Peyer's patch (tissue), 4 donors: ENCODE data around the gene AP5M1. TPM values are rescaled to one million over a fixed set of nuclear protein-coding genes. Genes with fewer than 3 reads are reported as not detected.
"Not testable (repeated sequence)": the region's sequence is repeated elsewhere in the genome, so short reads cannot be mapped to it uniquely, and the experiment has no call there.

ENCODE experiments used
- DNase-seq, 3 donors: peaks; one replicate each; pipeline ENCODE4 v3.0.0-alpha.2; 2017 to 2019
- H3K27ac ChIP-seq, 4 donors: fragments of 200-600 bp; sonication (generic); one replicate each; pipeline ENCODE4 v1.5.1; 2016 to 2019
- H3K27me3 ChIP-seq, 2 donors: fragments of 200-600 bp; sonication (generic); one replicate each; pipeline ENCODE4 v1.5.1; 2019
- H3K36me3 ChIP-seq, 3 donors: fragments of 200-600 bp; sonication (generic); one replicate each; pipeline ENCODE4 v1.5.1; 2016 to 2019
- H3K4me1 ChIP-seq, 4 donors: fragments of 200-600 bp; sonication (generic); one replicate each; pipeline ENCODE4 v1.5.1; 2016 to 2019
- H3K4me3 ChIP-seq, 4 donors: fragments of 200-600 bp; sonication (generic); 1 replicate in 3 of 4; 2 replicates in 1 of 4; pipeline ENCODE4 v1.5.1; 2016 to 2019; ENCODE audit warnings: mild to moderate bottlenecking in 1 of 4
- H3K9me3 ChIP-seq, 4 donors: fragments of 200-600 bp; sonication (generic); one replicate each; pipeline ENCODE4 v1.5.1; 2016 to 2019; ENCODE audit warnings: mild to moderate bottlenecking in 1 of 4
- POLR2A ChIP-seq, 2 donors: fragments of 450-650 bp; IDR thresholded peaks; one replicate each; pipeline ENCODE4 v1.5.1; 2017; ENCODE audit warnings: antibody characterized with exemption in 2 of 2, mild to moderate bottlenecking in 2 of 2, moderate library complexity in 2 of 2
- total RNA-seq, 4 donors: library from RNA; depleted of rRNA; stranded (reverse); fragments of >200 nt; gene quantifications; one replicate each; pipeline ENCODE4 v1.1.0, GENCODE V29; 2016
- TF ChIP-seq, protein P1 (sequence below), 6 experiments: fragments of 450-650 bp in 4 of 6; fragments of 200-600 bp in 2 of 6; sonication (generic) in 1 of 6; IDR thresholded peaks; one replicate each; pipeline ENCODE4 v1.5.1; 2017 to 2019; ENCODE audit warnings: antibody characterized with exemption in 6 of 6, mild to moderate bottlenecking in 3 of 6, moderate library complexity in 1 of 6

AP5M1 gene
- total RNA-seq, 4 donors from 2014 or later, result 39.6 to 74.3 (median 44.1) TPM

DNA sequence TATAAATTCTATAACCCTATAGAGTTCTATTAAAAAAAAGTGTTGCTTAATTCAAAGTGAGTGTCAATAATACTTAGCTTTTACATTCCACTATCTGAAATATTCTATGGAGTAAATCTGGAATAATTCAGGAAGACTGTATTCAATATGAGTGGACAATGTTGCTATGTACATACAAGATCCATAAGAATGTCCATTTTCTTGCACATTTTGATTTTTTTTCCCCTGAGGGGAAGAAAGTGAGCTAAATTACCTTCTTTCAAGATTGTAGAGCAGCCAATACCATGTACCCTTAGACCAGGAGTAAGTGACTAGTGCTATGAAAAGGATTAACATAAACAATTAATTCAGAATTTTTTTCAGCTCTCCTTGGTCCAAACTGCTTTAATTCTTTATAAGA lies 25.5 kb upstream of the AP5M1 start:
- Histone ChIP-seq H3K27ac (no peak overlapping the region), H3K27me3 (no peaks in the 10 kb centered on the region), H3K4me1 (no peaks in the 10 kb centered on the region), H3K9me3 (no peaks in the 10 kb centered on the region), H3K4me3 (no peak overlapping the region), H3K36me3 (peaks cover 0 to 20% (median 0%) of the 10 kb centered on the region in 3 donors)
- TF ChIP-seq, protein P1, sequence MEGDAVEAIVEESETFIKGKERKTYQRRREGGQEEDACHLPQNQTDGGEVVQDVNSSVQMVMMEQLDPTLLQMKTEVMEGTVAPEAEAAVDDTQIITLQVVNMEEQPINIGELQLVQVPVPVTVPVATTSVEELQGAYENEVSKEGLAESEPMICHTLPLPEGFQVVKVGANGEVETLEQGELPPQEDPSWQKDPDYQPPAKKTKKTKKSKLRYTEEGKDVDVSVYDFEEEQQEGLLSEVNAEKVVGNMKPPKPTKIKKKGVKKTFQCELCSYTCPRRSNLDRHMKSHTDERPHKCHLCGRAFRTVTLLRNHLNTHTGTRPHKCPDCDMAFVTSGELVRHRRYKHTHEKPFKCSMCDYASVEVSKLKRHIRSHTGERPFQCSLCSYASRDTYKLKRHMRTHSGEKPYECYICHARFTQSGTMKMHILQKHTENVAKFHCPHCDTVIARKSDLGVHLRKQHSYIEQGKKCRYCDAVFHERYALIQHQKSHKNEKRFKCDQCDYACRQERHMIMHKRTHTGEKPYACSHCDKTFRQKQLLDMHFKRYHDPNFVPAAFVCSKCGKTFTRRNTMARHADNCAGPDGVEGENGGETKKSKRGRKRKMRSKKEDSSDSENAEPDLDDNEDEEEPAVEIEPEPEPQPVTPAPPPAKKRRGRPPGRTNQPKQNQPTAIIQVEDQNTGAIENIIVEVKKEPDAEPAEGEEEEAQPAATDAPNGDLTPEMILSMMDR (IDR thresholded peaks at IDR 0.05), result no peak
- no peak for TF ChIP-seq POLR2A (IDR thresholded peaks at IDR 0.05)
- DNase-seq, result no peak

DNA sequence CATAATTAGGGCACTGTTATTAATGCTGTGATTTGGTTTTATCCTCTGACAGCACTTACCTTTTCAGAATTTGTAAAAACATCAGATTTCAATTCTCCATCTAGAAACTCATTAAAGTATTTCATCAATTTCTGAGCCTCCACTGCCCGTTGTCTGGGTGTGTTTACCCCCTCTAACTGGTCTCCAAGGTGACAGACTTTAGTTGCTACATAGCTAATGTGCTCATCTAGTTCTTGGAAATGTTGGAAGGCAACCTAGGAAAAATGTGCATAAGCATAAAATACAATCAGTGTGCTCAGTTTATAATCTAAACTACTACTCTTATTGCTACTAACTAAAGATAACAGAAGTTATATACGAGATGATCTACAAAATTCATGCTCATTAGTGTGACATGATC lies 24.7 kb upstream of the AP5M1 start:
- Histone ChIP-seq H3K27ac (no peak overlapping the region), H3K4me3 (no peak overlapping the region), H3K4me1 (no peaks in the 10 kb centered on the region), H3K36me3 (peaks cover 0 to 14% (median 0%) of the 10 kb centered on the region in 3 donors), H3K27me3 (no peaks in the 10 kb centered on the region), H3K9me3 (no peaks in the 10 kb centered on the region)
- TF ChIP-seq POLR2A (IDR thresholded peaks at IDR 0.05), result no peak
- TF ChIP-seq, protein P1 (IDR thresholded peaks at IDR 0.05), result no peak
- DNase-seq, result no peak

DNA sequence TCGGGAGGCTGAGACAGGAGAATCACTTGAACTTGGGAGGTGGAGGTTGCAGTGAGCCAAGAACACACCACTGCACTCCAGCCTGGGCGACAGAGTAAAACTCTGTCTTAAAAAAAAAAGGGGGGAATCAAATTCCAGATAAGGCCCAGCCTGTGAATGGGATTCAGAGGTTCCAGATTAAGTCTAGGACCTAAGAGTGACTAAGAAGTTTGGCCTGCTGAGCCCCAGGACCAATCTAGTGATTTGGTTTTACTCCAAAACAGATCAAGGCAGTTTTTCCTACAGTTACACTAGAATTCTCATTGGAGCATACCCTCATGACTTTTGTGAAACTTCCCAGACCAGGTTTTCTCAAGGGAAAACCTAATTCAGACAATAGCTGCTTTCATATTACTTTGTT lies 22.8 kb upstream of the AP5M1 start:
- Histone ChIP-seq H3K36me3 (peaks cover 0 to 6% (median 0%) of the 10 kb centered on the region in 3 donors), H3K9me3 (no peaks in the 10 kb centered on the region)
- TF ChIP-seq, protein P1 (IDR thresholded peaks at IDR 0.05), result no peak
- no peak for TF ChIP-seq POLR2A (IDR thresholded peaks at IDR 0.05)

DNA sequence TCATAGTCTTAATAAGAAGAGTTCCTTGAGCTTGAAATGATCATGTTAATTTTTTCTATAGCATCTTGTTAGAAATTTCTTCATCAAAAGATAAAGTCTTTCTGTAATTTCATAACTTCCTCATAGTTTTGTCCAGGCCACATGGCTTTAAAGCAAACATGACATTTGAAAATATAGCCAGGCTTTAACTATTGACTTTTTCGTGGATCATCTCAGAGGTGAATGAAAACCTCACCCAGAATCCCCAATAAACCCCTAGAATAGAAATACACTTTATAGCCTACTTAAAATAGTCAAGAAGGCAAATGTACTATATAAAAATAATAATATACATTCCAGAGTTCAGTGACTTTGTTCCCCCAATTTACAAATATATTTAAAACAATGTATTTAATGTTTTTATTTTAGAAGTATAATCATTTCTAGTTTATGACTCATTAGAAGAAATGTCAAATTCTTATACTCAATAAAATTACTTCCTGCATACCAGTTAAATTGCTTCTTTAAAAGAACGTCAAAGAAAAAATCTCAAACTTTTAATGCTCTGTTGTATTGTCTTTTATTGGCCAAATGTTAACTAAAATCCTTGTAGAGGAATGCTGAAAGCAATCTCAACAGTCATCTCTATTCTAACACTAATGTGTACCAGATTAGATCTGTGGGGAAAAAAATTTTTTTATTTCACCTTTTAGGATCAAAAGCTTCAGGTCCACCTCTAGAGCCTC lies 21.7 kb upstream of the AP5M1 start:
- H3K27me3 ChIP-seq, result no peaks in the 10 kb centered on the region
- H3K4me1 ChIP-seq, result no peaks in the 10 kb centered on the region
- H3K36me3 ChIP-seq, result peaks cover 0 to 6% (median 0%) of the 10 kb centered on the region in 3 donors
- DNase-seq, result no peak
- TF ChIP-seq POLR2A (IDR thresholded peaks at IDR 0.05), result no peak
- TF ChIP-seq, protein P1 (IDR thresholded peaks at IDR 0.05), result no peak
- no peak overlapping the region for H3K27ac ChIP-seq
- no peak overlapping the region for H3K4me3 ChIP-seq
- H3K9me3 ChIP-seq, result no peaks in the 10 kb centered on the region

More for the DNA sequence above, 22.8 kb upstream of the AP5M1 start:
- H3K27me3 ChIP-seq, result no peaks in the 10 kb centered on the region
- H3K4me3 ChIP-seq, result no peak overlapping the region
- no peaks in the 10 kb centered on the region for H3K4me1 ChIP-seq
- no peak overlapping the region for H3K27ac ChIP-seq
- no peak for DNase-seq

DNA sequence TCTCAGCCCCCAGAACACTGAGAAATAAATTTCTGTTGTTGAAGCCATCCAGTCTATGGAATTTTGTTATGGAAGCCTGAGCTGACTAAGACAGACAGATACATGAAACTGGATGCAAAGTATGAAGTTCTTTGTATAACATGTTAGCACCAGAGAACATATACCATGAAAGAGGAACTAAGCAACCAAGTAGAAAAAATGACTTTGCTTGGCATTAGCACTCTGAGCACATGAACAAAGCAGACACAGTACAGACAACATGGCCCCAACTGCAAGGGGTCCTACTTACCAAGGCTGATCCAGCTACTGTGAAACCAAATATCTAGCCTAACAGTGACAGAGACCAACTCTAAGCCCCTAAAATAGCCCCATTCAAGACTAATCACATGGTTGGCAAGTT lies 13.9 kb upstream of the AP5M1 start:
- Histone ChIP-seq H3K4me3 (no peak overlapping the region), H3K27ac (no peak overlapping the region), H3K36me3 (no peaks in the 10 kb centered on the region), H3K27me3 (no peaks in the 10 kb centered on the region), H3K4me1 (no peaks in the 10 kb centered on the region), H3K9me3 (no peaks in the 10 kb centered on the region)
- no peak for DNase-seq
- TF ChIP-seq POLR2A (IDR thresholded peaks at IDR 0.05), result no peak
- TF ChIP-seq, protein P1 (IDR thresholded peaks at IDR 0.05), result no peak

DNA sequence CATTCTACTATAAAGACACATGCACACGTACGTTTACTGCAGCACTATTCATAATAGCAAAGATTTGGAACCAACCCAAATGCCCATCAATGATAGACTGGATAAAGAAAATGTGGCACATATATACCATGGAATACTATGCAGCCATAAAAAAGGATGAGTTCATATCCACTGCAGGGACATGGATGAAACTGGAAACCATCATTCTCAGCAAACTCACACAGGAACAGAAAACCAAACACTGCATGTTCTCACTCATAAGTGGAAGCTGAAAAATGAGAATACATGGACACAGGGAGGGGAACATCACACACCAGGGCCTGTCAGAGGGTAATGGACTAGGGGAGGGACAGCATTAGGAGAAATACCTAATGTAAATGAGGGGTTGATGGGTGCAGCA lies 10.6 kb upstream of the AP5M1 start:
- DNase-seq, H3K4me3 ChIP-seq, H3K4me1 ChIP-seq, H3K9me3 ChIP-seq, H3K36me3 ChIP-seq, H3K27ac ChIP-seq, H3K27me3 ChIP-seq: not testable (repeated sequence)
